ENCODE data around the gene ZNF768.
"Not testable (repeated sequence)": the region's sequence is repeated elsewhere in the genome, so short reads cannot be mapped to it uniquely, and the experiment has no call there.

Gene ZNF768

GRCh38 chr16:30532285-30533145 lies 6.1 kb upstream of the ZNF768 start:
- DNase-seq = no peak

GRCh38 chr16:30530163-30531037 lies 4.0 kb upstream of the ZNF768 start:
- DNase-seq = no peak

GRCh38 chr16:30528799-30529457 lies 2.6 kb upstream of the ZNF768 start:
- DNase-seq = no peak

GRCh38 chr16:30527635-30528178 lies 1.3 kb upstream of the ZNF768 start:
- no peak for DNase-seq

GRCh38 chr16:30526823-30527634 lies 663 bp upstream of the ZNF768 start:
- DNase-seq = peak; percentile 98

GRCh38 chr16:30525844-30526136 lies 576 bp downstream of the ZNF768 start:
- DNase-seq = no peak

GRCh38 chr16:30524575-30525568 lies 1.5 kb downstream of the ZNF768 start:
- DNase-seq = no peak

- no peak for DNase-seq
Measured at GRCh38 chr16:30523768-30524574, 2.4 kb downstream of the ZNF768 start.

GRCh38 chr16:30522702-30523463 lies 3.5 kb downstream of the ZNF768 start:
- DNase-seq = not testable (repeated sequence)

GRCh38 chr16:30521873-30522641 lies 4.3 kb downstream of the ZNF768 start:
- DNase-seq = no peak

- no peak for DNase-seq
Measured at GRCh38 chr16:30521476-30521872, 4.9 kb downstream of the ZNF768 start.

GRCh38 chr16:30519120-30520049 lies 7.0 kb downstream of the ZNF768 start:
- no peak for DNase-seq

- DNase-seq = no peak
Measured at GRCh38 chr16:30518552-30518951, 7.8 kb downstream of the ZNF768 start.

GRCh38 chr16:30515275-30515674 lies 11.1 kb downstream of the ZNF768 start:
- no peak for DNase-seq

- no peak for DNase-seq
Measured at GRCh38 chr16:30511509-30511908, 14.9 kb downstream of the ZNF768 start.

- no peak for DNase-seq
Measured at GRCh38 chr16:30510376-30510938, 15.9 kb downstream of the ZNF768 start.
